ENCODE data around the gene MBTD1. TPM values are rescaled to one million over a fixed set of nuclear protein-coding genes. Genes with fewer than 3 reads are reported as not detected.

The MBTD1 gene
- total and polyA plus RNA-seq, 9 of the 15 experiments (the other 6 are each of a cell fraction or from before 2014, with no cell fraction given), result 2.1 to 26.3 (median 13.3) TPM

DNA sequence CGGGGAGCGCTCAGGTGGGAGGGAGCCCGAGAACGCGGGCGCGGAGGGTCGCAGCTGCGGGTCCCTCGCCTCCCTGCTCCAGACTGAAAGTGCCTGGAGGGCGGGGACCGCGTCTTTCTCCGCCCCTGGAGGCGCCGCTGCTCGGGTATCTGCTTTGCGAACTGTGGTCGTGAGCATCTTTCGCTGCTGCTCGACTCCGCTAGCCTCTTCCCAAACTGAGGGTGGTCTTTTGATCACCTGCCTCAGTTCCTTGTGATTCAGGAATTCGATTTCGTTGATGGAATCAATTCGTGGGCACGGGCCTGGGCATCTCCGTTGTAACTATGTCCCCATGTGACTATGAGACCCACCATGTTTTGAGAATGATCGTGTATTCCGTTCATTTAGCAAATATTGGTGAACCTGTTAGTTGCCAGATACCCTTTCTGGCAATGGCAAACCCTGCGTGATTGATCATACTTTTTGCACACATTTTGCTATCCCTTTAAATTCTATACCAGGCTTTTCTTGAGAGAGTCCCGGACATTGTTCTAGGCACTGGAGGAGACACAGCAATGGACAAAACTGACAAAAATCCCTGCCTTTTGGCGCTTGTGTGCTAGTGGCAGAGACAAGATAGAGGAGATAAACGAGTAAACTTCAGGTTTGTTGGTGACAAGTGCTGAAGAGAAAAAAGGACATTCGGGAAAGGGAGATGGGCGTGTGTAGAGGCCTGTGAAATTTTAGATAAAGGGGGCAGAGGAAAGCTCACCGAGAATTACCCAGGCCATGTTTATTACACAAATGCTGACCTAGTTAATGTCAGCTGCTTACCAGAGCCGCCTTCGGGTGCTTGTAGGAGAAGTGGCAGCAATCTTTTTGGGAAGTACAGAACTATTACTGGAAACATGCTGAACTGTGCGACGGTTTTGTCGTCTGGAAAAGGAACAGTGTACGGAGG lies 1.4 kb upstream of the MBTD1 start (continued):
- no peak for TF ChIP-seq CCAR2 (IDR thresholded peaks at IDR 0.05; ENCODE audit: low read depth, low read length)
- TF ChIP-seq ZNF696 (CRISPR knock-in tag; conservative IDR thresholded peaks at IDR 0.05), result no peak
- TF ChIP-seq, protein P1, sequence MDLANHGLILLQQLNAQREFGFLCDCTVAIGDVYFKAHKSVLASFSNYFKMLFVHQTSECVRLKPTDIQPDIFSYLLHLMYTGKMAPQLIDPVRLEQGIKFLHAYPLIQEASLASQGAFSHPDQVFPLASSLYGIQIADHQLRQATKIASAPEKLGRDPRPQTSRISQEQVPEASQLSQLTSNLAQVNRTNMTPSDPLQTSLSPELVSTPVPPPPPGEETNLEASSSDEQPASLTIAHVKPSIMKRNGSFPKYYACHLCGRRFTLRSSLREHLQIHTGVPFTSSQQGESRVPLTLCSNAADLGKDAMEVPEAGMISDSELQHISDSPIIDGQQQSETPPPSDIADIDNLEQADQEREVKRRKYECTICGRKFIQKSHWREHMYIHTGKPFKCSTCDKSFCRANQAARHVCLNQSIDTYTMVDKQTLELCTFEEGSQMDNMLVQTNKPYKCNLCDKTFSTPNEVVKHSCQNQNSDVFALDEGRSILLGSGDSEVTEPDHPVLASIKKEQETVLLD (IDR thresholded peaks at IDR 0.05), result no peak
- TF ChIP-seq ZNF316 (IDR thresholded peaks at IDR 0.05), result peak; percentile 63; the same call in 1 of the 2 replicates
- TF ChIP-seq TBL1XR1 (IDR thresholded peaks at IDR 0.05; ENCODE audit: low read length in 2 of 2), result 0 out of 4 replicates have a peak, but pooled peaks of 1 of the 2 experiments have one; percentile 16
- 0 out of 2 replicates have a peak, but pooled peaks have one; percentile 9 for TF ChIP-seq CTBP1 (IDR thresholded peaks at IDR 0.05; ENCODE audit: borderline replicate concordance)
- peak; percentile 8 for TF ChIP-seq SAP30 (IDR thresholded peaks at IDR 0.05; ENCODE audit: borderline replicate concordance, insufficient read depth, low read depth, low read length, poor library complexity, severe bottlenecking)
- no peak for TF ChIP-seq SETDB1 (IDR thresholded peaks at IDR 0.05; ENCODE audit: low read length)
- TF ChIP-seq, protein P2, sequence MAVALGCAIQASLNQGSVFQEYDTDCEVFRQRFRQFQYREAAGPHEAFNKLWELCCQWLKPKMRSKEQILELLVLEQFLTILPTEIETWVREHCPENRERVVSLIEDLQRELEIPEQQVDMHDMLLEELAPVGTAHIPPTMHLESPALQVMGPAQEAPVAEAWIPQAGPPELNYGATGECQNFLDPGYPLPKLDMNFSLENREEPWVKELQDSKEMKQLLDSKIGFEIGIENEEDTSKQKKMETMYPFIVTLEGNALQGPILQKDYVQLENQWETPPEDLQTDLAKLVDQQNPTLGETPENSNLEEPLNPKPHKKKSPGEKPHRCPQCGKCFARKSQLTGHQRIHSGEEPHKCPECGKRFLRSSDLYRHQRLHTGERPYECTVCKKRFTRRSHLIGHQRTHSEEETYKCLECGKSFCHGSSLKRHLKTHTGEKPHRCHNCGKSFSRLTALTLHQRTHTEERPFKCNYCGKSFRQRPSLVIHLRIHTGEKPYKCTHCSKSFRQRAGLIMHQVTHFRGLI (CRISPR knock-in tag; IDR thresholded peaks at IDR 0.05), result no peak
